Vagina (tissue), 2 donors: ENCODE results near the gene ANKRD34C.

Source experiments
- POLR2A ChIP-seq, 2 donors: fragments of 450-650 bp; IDR thresholded peaks; one replicate each; pipeline ENCODE4 v1.6.1; 2017; ENCODE audit warnings: antibody characterized with exemption in 2 of 2, mild to moderate bottlenecking in 2 of 2, moderate library complexity in 2 of 2
- TF ChIP-seq, protein P1 (sequence below), 3 experiments: fragments of 450-650 bp in 2 of 3; fragments of 200-600 bp in 1 of 3; sonication (generic) in 1 of 3; IDR thresholded peaks; one replicate each; pipeline ENCODE4 v1.5.1; 2017 to 2019; ENCODE audit warnings: antibody characterized with exemption in 3 of 3, mild to moderate bottlenecking in 2 of 3, moderate library complexity in 2 of 3

DNA sequence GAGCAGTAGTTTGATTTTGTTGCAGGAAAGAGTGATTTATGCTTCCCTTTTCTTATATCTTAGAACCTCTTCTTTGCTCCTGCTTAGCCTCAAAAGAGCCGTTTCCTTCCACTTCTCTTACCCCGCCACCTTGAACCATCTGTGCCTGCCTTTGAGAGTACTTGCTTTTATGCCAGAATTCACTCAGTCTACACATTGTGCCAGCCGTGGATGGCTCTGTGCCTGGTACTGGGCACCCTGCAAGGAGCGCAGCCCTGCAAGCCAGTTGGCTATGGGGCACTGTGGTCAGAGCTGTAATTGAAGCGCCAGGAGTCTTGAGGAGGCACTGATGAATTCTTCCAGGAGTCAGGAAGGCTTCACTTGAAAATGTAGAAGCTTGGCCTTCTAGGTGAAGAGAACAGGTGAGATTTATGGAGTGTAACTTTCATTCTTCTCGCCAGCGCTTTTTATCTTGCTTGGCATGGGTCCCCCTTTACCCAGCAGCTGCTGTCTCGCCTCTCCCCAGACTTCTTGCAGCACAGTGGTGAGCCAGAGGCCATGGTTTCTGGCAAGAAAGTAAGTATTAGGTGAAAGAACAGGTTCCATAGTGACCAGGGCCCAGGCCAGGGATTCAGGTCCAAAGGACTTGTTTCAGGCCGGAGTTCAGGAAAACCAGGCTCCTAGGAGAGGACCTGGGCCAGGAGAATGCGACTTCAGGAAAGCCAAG, 33.3 kb downstream of the ANKRD34C start:
- TF ChIP-seq POLR2A (IDR thresholded peaks at IDR 0.05), result no peak
- TF ChIP-seq, protein P1, sequence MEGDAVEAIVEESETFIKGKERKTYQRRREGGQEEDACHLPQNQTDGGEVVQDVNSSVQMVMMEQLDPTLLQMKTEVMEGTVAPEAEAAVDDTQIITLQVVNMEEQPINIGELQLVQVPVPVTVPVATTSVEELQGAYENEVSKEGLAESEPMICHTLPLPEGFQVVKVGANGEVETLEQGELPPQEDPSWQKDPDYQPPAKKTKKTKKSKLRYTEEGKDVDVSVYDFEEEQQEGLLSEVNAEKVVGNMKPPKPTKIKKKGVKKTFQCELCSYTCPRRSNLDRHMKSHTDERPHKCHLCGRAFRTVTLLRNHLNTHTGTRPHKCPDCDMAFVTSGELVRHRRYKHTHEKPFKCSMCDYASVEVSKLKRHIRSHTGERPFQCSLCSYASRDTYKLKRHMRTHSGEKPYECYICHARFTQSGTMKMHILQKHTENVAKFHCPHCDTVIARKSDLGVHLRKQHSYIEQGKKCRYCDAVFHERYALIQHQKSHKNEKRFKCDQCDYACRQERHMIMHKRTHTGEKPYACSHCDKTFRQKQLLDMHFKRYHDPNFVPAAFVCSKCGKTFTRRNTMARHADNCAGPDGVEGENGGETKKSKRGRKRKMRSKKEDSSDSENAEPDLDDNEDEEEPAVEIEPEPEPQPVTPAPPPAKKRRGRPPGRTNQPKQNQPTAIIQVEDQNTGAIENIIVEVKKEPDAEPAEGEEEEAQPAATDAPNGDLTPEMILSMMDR (IDR thresholded peaks at IDR 0.05), result no peak
